GM20000 (cell line): ENCODE data around the gene CDKN1A.

ENCODE experiments used
- DNase-seq: peaks from one replicate; pipeline ENCODE4 v3.0.0; 2012; ENCODE audit warnings: low spot score
- TF ChIP-seq, protein P1 (sequence below): IDR thresholded peaks from 2 replicates; pipeline ENCODE4 v1.5.1; 2012; ENCODE audit warnings: mild to moderate bottlenecking, control low read depth; ENCODE audit errors: extremely low read depth, missing control alignments

The CDKN1A gene

DNA sequence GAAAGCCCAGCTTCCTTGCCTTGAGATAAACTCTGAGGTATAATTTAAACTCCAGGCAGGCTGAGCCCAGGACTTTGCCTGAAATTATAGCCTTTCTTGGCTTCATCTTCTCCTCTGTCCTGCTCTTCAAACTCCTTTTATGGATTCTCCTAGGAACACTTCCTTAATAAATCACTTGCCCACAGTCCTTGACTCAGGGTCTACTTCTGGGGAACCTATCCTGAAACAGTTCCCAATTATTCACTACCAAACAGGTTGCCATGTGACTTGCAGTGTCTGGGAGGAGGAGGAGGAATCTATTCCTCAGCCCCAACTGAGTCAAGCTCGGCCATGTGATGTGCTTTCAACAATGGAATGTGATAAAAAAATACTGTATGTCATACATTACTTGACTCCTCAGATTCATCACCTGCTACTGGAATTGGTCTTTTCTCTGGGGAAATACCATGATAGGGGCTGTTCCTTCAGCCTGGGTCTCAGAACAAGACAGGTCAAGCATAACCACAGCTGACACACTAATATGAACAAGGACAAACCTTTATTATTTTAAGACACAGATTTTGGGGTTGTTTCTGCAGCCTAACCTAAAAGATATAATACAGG is 20.5 kb upstream of the CDKN1A start:
- TF ChIP-seq, protein P1, sequence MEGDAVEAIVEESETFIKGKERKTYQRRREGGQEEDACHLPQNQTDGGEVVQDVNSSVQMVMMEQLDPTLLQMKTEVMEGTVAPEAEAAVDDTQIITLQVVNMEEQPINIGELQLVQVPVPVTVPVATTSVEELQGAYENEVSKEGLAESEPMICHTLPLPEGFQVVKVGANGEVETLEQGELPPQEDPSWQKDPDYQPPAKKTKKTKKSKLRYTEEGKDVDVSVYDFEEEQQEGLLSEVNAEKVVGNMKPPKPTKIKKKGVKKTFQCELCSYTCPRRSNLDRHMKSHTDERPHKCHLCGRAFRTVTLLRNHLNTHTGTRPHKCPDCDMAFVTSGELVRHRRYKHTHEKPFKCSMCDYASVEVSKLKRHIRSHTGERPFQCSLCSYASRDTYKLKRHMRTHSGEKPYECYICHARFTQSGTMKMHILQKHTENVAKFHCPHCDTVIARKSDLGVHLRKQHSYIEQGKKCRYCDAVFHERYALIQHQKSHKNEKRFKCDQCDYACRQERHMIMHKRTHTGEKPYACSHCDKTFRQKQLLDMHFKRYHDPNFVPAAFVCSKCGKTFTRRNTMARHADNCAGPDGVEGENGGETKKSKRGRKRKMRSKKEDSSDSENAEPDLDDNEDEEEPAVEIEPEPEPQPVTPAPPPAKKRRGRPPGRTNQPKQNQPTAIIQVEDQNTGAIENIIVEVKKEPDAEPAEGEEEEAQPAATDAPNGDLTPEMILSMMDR: no peak
- no peak for DNase-seq

DNA sequence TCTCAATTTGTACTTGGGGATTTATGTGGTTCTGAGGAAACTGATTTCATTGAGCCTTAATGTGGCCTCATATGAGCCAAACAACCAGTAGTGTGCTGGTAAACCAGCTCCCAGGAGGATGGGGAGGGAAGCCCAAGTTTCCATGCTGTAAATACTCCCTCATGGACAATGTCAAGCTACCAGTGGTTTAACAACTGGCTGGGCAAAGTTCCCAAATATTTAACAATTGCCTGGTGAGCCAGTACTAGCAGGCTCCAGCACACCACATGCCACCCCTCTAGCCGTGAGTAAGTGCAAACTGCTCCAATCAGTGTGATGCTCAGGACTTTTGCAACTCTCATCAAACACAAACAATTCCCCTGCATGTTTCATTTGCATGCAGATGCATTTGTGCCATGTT is 19.2 kb upstream of the CDKN1A start:
- TF ChIP-seq, protein P1: no peak
- DNase-seq: no peak

DNA sequence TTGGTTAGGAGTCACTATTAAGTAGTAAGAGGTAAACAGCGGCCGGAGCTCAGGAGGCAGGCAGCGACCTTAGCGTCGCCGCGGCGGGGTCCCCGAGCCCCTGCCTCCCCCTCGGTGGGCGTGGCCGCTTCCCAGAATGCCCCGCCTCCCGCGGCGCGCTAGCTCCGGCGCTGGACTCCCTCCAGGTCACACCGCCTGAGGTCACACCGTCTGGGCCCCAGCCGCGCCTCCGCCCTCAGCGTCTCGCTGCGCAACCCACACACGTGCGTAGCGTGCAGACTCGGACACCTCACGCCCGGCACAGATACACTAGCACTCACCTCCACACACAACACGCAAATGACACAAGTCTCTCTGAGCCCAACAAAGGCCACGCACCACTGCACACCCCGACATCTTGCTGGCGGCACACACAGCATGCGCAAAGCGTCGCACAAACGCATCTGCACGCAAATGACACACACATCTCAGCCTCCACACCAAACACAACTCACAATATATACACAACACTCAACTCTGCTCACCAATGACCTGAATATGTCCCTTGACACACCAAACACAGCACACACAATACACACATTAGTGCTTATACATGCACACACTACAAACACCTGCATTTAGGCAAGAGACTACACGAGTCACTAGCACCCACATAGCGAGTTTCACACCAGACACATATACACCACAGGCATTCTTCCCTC is 17.6 kb upstream of the CDKN1A start:
- no peak for DNase-seq
- TF ChIP-seq, protein P1: no peak

DNA sequence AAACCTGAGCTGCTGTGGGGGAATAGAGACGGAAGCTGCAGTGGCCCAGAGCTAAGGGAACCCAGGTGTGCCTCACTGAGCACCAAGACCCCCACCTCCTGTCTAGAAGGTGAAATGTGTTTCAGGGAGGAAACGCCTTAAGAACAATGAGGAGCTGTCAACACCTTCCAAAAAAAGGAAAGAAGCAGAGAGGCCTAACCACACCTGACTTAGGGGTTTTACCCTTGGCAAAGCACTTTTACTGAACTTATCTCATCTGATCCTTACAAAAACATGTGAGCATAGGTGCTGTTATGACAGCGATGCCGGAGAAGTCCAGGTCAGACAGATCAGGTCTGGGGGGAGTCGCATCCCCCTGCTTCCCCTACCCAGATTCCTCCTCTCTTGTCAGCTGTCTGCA is 16.1 kb upstream of the CDKN1A start:
- TF ChIP-seq, protein P1: no peak
- DNase-seq: no peak

- TF ChIP-seq, protein P1: no peak
- peak; percentile 37 for DNase-seq
These were observed 15.7 kb upstream of the CDKN1A start for GRCh38 chr6:36662827-36663256.

GRCh38 chr6:36663504-36664446 is 14.7 kb upstream of the CDKN1A start:
- DNase-seq: no peak
- TF ChIP-seq, protein P1: no peak

- TF ChIP-seq, protein P1: no peak
- no peak for DNase-seq
These were observed 13.3 kb upstream of the CDKN1A start for GRCh38 chr6:36665180-36665579.
